H1 (cell line): ENCODE results near the gene TGFBI.

Experiments used
- CTCF ChIP-seq, 3 experiments: IDR thresholded peaks; 1 replicate in 2 of 3; 2 replicates in 1 of 3; pipeline versions ENCODE4 v1.5.1 to v1.6.1; 2011; ENCODE audit warnings: low read length in 3 of 3, mild to moderate bottlenecking in 3 of 3, inconsistent platforms in 2 of 3, low read depth in 1 of 3, moderate library complexity in 1 of 3; ENCODE audit not compliant: insufficient read depth in 1 of 3; ENCODE audit errors: control extremely low read depth in 1 of 3
- EP300 ChIP-seq, 2 experiments: IDR thresholded peaks; 1 replicate in 1 of 2; 2 replicates in 1 of 2; pipeline ENCODE4 v1.6.1; 2011 to 2012; ENCODE audit warnings: low read depth in 2 of 2, low read length in 2 of 2, mild to moderate bottlenecking in 2 of 2, borderline replicate concordance in 1 of 2, inconsistent platforms in 1 of 2, moderate library complexity in 1 of 2
- GABPA ChIP-seq: IDR thresholded peaks from 2 replicates; pipeline ENCODE4 v1.6.1; 2011; ENCODE audit warnings: mild to moderate bottlenecking, low read length, moderate library complexity, borderline replicate concordance; ENCODE audit not compliant: insufficient read depth
- JUN ChIP-seq: IDR thresholded peaks from 2 replicates; pipeline ENCODE4 v1.6.1; 2011; ENCODE audit warnings: low read depth, mild to moderate bottlenecking, improper control_type of control experiment, low read length
- SP1 ChIP-seq: IDR thresholded peaks from 2 replicates; pipeline ENCODE4 v1.6.1; 2011; ENCODE audit warnings: low read depth, low read length
- TF ChIP-seq, protein P1 (sequence below): IDR thresholded peaks from 2 replicates; pipeline ENCODE4 v1.6.1; 2012; ENCODE audit warnings: low read length, inconsistent platforms

GRCh38 chr5:136038635-136039034 lies 9.8 kb downstream of the TGFBI start:
- TF ChIP-seq CTCF (IDR thresholded peaks at IDR 0.05; ENCODE audit: control extremely low read depth in 1 of 3, insufficient read depth in 1 of 3, low read depth in 1 of 3, low read length in 3 of 3) (no peak), SP1 (no peak), JUN (no peak), GABPA (no peak), EP300 (IDR thresholded peaks at IDR 0.05; ENCODE audit: borderline replicate concordance in 1 of 2, low read depth in 2 of 2, low read length in 2 of 2) (no peak)
- TF ChIP-seq, protein P1, sequence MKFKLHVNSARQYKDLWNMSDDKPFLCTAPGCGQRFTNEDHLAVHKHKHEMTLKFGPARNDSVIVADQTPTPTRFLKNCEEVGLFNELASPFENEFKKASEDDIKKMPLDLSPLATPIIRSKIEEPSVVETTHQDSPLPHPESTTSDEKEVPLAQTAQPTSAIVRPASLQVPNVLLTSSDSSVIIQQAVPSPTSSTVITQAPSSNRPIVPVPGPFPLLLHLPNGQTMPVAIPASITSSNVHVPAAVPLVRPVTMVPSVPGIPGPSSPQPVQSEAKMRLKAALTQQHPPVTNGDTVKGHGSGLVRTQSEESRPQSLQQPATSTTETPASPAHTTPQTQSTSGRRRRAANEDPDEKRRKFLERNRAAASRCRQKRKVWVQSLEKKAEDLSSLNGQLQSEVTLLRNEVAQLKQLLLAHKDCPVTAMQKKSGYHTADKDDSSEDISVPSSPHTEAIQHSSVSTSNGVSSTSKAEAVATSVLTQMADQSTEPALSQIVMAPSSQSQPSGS: no peak
